ENCODE data around the gene NUBP2. TPM values are rescaled to one million over a fixed set of nuclear protein-coding genes. Genes with fewer than 3 reads are reported as not detected.

NUBP2 gene
- total RNA-seq, 1 donor from 2014 or later, result 73.8 TPM

- Mint-ChIP-seq H3K27ac (ENCODE audit: unreplicated experiment) (no peak overlapping the region), H3K4me1 (no peaks in the 10 kb centered on the region), H3K27me3 (ENCODE audit: low read depth) (no peaks in the 10 kb centered on the region), H3K4me3 (no peak overlapping the region), H3K36me3 (ENCODE audit: low read depth) (no peaks in the 10 kb centered on the region), H3K9me3 (no peaks in the 10 kb centered on the region)
- TF ChIP-seq, protein P1, sequence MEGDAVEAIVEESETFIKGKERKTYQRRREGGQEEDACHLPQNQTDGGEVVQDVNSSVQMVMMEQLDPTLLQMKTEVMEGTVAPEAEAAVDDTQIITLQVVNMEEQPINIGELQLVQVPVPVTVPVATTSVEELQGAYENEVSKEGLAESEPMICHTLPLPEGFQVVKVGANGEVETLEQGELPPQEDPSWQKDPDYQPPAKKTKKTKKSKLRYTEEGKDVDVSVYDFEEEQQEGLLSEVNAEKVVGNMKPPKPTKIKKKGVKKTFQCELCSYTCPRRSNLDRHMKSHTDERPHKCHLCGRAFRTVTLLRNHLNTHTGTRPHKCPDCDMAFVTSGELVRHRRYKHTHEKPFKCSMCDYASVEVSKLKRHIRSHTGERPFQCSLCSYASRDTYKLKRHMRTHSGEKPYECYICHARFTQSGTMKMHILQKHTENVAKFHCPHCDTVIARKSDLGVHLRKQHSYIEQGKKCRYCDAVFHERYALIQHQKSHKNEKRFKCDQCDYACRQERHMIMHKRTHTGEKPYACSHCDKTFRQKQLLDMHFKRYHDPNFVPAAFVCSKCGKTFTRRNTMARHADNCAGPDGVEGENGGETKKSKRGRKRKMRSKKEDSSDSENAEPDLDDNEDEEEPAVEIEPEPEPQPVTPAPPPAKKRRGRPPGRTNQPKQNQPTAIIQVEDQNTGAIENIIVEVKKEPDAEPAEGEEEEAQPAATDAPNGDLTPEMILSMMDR (conservative IDR thresholded peaks at IDR 0.05), result no peak
- DNase-seq (ENCODE audit: low read depth, low spot score), result no peak
Observed at GRCh38 chr16:1790611-1791255, 8.0 kb downstream of the NUBP2 start.

- Mint-ChIP-seq H3K36me3 (ENCODE audit: low read depth) (no peaks in the 10 kb centered on the region), H3K27me3 (ENCODE audit: low read depth) (no peaks in the 10 kb centered on the region), H3K9me3 (no peaks in the 10 kb centered on the region), H3K4me1 (no peaks in the 10 kb centered on the region), H3K4me3 (no peak overlapping the region), H3K27ac (ENCODE audit: unreplicated experiment) (no peak overlapping the region)
- DNase-seq (ENCODE audit: low read depth, low spot score), result no peak
- TF ChIP-seq, protein P1 (conservative IDR thresholded peaks at IDR 0.05), result no peak
Observed at GRCh38 chr16:1791256-1791942, 8.6 kb downstream of the NUBP2 start.

DNA sequence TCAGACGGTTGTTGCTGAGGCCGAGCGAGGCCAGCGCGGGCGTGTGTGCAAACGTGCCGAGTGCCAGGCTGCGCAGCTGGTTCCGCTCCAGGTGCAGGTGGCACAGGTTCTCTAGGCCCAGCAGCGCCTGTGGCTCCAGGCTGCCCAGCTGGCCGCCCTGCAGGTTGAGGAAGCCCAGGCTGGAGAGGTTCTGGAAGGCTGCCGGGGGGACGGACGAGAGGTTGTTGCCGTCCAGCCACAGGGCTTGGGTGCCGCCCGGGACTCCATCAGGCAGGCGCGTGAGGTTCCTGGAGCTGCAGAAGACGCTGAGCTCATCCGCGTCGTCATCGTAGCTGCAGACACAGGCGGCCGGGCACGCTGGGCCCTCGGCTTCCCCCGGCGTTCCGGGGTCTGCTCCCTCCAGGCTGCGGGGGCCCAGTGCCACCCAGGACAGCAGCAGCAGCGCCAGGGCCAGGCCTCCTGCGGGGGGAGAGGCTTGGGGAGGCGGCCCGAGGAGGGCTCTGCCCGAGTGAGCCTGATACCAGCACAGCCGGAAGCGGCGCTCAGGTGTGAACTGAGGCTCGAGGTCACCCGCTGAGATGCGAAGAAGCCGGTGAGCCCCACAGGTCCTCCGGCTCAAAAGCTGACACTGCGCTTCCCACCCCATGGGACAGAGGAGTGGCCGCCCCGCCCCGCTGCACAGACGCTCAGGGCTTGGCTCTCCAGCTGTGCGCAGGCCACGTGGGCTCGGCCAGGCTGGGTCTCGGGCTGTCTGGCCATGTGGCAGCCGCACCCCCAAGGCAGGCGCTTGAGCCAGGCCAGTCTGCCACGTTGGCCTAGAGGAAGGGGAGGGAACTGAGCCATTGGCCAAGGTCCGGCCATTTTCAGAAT is 9.4 kb downstream of the NUBP2 start:
- no peaks in the 10 kb centered on the region for H3K9me3 Mint-ChIP-seq
- no peak overlapping the region for H3K4me3 Mint-ChIP-seq

DNA sequence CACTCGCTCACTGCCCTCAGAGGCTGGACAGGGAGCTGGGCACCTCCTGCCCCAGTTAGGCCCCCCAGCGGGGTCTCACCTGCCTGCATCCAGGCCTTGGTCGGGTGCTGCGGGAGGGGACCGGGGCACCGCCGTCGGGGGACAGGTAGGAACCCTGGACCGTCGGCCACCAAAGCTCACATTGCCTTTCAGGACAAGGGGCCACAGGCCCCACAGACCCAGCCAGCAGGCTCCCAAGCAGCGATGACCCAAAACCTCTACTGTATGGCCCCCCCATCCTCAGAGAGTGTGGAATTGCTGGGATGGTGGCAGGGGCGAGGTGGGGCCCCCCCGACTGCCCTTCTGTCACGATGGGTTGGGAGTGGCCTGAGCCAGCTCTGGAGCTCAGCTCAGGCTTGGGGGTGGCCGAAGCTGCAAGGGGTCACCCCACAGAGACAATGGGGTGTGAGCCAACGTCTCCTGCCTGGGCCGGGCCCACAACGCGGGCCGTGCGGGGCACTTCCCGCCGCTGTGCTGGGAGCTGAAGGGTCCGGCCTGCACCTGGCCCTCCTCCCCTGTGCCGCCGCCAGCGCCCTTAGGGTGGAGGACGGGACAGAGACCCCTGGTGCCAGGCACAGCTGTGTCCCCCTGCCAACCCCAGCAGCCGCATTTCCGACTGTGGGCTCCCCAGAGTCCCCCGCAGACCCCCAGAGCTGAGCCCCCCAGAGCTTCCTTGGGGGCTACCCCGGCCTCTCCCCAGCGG is 10.2 kb downstream of the NUBP2 start:
- no peaks in the 10 kb centered on the region for H3K27me3 Mint-ChIP-seq (ENCODE audit: low read depth)
- H3K4me3 Mint-ChIP-seq, result no peak overlapping the region

More for the DNA sequence above, 9.4 kb downstream of the NUBP2 start:
- DNase-seq (ENCODE audit: low read depth, low spot score), result no peak
- peaks cover 4% of the 10 kb centered on the region for H3K36me3 Mint-ChIP-seq (ENCODE audit: low read depth)
- H3K27me3 Mint-ChIP-seq (ENCODE audit: low read depth), result no peaks in the 10 kb centered on the region
- TF ChIP-seq, protein P1 (conservative IDR thresholded peaks at IDR 0.05), result no peak
- no peak overlapping the region for H3K27ac Mint-ChIP-seq (ENCODE audit: unreplicated experiment)
- no peaks in the 10 kb centered on the region for H3K4me1 Mint-ChIP-seq

More for the DNA sequence above, 10.2 kb downstream of the NUBP2 start:
- no peaks in the 10 kb centered on the region for H3K4me1 Mint-ChIP-seq
- no peak for DNase-seq (ENCODE audit: low read depth, low spot score)
- H3K9me3 Mint-ChIP-seq, result no peaks in the 10 kb centered on the region
- H3K36me3 Mint-ChIP-seq (ENCODE audit: low read depth), result peaks cover 5% of the 10 kb centered on the region
- H3K27ac Mint-ChIP-seq (ENCODE audit: unreplicated experiment), result no peak overlapping the region
- TF ChIP-seq, protein P1 (conservative IDR thresholded peaks at IDR 0.05), result no peak

Measured in neural crest cell (in vitro differentiated cells).